GM18526 (cell line): ENCODE data around the gene FNDC3B.

Experiments
- POLR2A ChIP-seq: IDR thresholded peaks from 3 replicates; pipeline ENCODE4 v1.6.1; 2011; ENCODE audit not compliant: insufficient read length; ENCODE audit errors: extremely low read depth

The FNDC3B gene

GRCh38 chr3:172039436-172040077 lies at the start of gene FNDC3B:
Gene FNDC3B, plus strand, starts transcription at chr3:172039578. Its CDS starts 72,902 bp downstream, at chr3:172112480.
- peak; percentile 78 for TF ChIP-seq POLR2A

GRCh38 chr3:171991166-171991565 lies 48.2 kb upstream of the FNDC3B start:
- no peak for TF ChIP-seq POLR2A

- TF ChIP-seq POLR2A: no peak
These were observed 44.5 kb upstream of the FNDC3B start for GRCh38 chr3:171994646-171995428.

GRCh38 chr3:171995486-171995885 lies 43.9 kb upstream of the FNDC3B start:
- TF ChIP-seq POLR2A: no peak

DNA sequence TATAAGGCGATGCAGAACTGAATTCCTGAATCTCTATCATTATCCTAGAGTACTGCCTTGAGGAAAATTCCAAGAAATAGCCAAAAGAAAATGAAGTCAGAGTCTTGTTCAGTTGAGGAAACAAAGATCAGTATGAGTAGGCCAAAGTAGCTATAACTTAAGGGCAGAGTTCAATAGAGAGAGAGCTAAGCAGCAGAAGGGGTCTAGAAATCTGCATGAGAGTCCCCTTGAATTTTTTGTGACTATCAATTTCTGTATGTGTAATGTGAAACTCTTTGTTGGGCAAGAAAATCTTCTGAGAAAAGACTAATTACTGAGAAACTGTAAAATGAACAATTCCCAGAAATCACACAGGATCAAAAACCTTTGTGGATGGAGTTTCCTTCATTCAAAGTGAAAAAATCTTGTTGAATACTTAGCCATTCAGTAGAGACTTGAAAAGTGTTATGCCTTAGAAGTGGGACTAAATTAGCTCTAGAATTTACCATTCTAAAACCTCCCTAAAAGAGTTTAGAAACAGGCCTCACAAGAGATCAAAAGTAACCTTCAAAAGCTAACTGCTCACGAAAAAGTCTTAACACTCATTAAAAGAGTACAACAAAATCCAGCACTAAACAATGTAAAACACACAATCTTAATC lies 43.1 kb upstream of the FNDC3B start:
- no peak for TF ChIP-seq POLR2A

DNA sequence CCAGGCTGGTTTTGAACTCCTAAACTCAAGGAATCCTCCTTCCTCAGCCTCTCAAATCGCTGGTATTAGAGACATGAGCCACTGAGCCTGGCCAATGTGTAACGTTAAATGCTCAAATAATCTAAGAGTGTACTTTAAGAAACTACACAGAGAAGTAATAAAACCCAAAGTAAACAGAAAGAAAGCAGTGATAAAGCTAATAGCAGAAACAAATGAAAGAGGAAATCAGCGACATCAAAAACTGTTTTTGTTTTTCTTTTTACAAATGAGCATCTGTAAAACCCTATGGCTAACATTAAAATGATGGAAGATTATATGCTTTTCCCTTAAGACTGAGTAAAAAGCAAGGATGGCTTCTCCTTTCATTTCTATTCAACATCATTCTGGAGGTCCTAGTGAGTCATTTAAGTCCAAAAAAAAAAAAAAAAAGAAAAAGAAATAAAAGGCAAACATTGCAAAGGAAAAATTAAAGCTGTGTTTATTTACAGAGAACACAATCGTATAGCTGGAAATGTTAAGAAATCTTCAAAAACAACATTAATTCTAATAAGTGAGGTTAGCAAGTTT lies 36.8 kb upstream of the FNDC3B start:
- no peak for TF ChIP-seq POLR2A

DNA sequence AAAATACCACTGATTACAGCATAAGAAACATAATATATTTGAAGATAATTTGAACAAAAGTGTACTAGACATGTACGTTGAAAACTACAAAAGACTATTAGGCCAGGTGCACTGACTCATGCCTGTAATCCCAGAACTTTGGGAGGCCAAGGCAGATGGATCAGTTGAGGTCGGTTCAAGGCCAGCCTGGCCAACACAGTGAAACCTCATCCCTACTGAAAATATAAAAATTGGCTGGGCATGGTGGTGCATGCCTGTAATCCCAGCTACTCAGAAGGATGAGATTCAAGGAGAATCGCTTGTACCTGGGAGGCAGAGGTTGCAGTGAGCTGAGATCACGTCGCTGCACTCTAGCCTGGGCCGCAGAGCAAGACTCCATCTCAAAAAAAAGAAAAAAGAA lies 36.2 kb upstream of the FNDC3B start:
- no peak for TF ChIP-seq POLR2A

DNA sequence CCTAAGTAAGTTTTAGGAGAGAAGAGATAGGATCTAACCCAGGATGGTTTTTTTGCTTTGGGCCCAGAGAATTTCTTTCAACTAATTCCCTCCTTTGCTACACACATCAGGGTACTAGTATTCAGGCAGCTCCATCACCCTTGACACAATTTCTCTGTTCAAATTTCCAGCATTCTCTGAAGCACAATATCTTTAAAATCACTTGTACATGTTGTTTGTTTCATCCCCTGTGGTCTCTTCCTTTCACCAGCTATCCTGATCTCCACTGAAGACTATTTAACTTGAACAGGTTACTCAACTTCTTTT lies 32.4 kb upstream of the FNDC3B start:
- no peak for TF ChIP-seq POLR2A

DNA sequence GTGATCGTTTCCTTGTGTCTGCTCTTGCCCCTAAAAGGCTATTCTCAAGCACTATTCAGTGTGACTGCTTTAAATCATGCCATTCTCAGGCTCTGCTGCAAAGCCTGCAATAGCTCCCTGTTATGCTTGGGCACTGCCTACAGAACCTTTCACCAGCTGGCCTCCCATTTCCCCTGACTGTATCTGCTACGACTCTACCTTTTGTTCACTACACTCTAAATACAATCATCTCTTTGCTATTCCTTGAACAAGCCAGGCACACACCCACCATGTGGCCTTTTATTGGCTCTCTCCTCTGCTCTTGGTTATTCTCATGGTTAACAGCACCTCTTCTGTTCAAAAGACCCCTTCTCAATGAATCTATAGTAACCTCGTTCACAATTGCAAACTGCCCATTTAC lies 29.6 kb upstream of the FNDC3B start:
- TF ChIP-seq POLR2A: no peak

- no peak for TF ChIP-seq POLR2A
These were observed 26.6 kb upstream of the FNDC3B start for GRCh38 chr3:172012775-172013174.

GRCh38 chr3:172014145-172014544 lies 25.2 kb upstream of the FNDC3B start:
- no peak for TF ChIP-seq POLR2A

- TF ChIP-seq POLR2A: no peak
These were observed 21.0 kb upstream of the FNDC3B start for GRCh38 chr3:172018364-172018763.

GRCh38 chr3:172020763-172021162 lies 18.6 kb upstream of the FNDC3B start:
- no peak for TF ChIP-seq POLR2A

- TF ChIP-seq POLR2A: no peak
These were observed 18.2 kb upstream of the FNDC3B start for GRCh38 chr3:172021164-172021563.

GRCh38 chr3:172021859-172022258 lies 17.5 kb upstream of the FNDC3B start:
- no peak for TF ChIP-seq POLR2A

DNA sequence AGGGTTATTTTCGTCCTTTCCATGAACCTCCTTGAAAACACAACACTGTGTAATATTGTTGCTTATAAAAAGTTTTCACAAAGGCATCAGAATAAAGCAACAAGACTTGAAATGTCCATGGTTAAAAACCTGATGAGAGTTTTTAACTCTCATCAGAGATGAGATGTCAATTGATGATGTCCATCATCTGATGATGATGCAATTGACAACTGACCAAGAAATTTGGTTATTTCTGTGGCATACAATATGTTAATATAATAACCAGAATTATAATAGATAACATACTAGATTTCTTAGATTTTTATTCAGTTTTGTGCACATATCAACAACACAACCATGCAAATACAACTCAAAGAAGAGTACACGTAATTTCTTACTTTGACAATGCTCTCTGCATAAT lies 15.5 kb upstream of the FNDC3B start:
- TF ChIP-seq POLR2A: no peak
